GM11168 (cell line): Measurements from ENCODE around the gene EPHB2.

Experiments
- in situ Hi-C: fragments of 300-500 bp; cut with MboI; formaldehyde crosslinking; loops from one replicate; pipeline ENCODE4 v1.12.0; 2022; ENCODE audit warnings: low sequenced_read_pairs; ENCODE audit not compliant: unreplicated experiment

EPHB2 gene

GRCh38 chr1:22847249-22847648, 136.6 kb downstream of the EPHB2 start:
- in situ Hi-C loops, result no loop called here

DNA sequence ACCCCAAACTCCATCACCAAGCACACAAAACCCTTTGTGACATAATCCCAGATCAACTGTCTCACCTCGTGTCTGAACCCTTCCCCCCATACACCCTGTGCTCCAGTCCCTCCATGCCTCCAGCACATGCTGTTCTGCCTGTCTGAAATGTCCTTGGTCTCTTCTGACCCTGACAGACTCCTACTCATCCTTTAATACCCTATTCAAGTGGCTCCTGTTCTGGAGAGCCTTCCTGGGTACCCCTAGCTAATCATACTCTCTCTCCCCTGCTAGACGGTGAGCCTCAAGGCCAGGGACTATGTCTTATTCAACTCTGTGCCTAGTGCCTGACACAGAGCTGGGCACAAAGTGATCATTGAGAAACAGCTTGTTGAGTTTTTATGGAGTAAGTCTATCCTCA, 137.1 kb downstream of the EPHB2 start:
- in situ Hi-C loops, result no loop called here

DNA sequence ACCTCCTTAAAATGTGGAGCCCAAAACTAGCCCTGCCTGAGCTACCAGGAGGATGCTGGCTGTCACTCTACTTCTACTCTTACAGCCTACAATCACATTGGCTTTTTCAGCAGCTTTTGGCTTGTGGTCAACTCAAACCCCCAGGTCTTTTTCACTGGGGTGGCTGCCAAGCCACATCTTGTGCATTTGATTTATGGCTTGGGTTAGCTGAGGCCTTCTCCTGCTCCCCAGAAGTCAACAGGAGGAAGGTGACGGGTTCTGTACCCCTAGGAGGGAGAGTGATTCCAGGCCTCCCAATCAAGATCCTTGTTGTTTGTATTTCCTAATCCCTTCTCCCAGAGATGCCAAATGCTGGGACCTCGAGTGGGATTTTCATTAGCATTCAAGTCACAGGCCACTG, 137.8 kb downstream of the EPHB2 start:
- in situ Hi-C loops, result no loop called here

- in situ Hi-C loops, result no loop called here
These were observed 139.1 kb downstream of the EPHB2 start for GRCh38 chr1:22849770-22850169.

GRCh38 chr1:22850281-22850680, 139.6 kb downstream of the EPHB2 start:
- in situ Hi-C loops, result no loop called here

GRCh38 chr1:22850681-22851080, 140.0 kb downstream of the EPHB2 start:
- in situ Hi-C loops, result no loop called here

DNA sequence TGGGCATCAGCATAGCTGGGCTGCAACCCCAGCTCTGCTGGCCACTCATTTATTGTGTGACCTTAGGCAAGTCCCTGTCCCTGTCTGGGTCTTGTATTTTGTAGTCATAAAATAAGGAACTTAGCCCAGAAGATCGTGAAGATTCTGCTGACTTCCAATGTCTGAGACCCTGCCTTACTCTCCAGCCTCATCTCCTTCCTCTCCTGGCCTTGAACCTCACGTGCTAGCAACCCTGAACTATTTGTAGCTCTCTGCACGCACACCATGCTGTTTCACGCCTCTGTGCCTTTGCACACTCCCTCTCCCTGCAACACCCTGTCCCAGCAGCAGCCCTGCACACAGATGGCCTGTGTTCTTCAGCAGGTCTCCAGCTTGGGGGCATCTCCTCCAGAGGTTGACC, 140.9 kb downstream of the EPHB2 start:
- in situ Hi-C loops, result no loop called here

DNA sequence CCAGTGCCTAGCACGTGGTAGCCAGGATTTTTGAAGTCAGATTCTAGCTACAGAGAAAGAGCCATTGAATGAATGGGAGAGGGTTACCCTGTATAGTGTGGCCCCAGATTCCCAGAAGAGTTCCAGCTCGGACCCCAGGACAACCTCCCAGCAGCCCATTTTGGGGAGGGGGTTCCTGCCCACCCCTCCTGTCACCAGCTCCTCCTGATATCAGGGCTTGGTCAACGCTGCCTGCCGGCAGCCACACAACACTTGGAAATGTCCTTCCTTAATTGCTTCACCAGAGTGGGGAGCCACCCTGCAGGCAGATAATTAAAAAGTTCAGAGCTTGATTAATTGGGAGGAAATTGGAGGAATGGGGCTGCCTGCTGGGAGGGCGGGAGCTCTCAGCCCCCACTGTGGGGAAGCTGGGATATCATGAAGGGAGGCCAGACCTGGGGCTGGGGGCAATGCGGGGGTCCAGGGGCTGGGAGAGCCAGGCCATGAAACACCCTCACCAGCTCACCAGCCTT, 141.6 kb downstream of the EPHB2 start:
- in situ Hi-C loops, result no loop called here

DNA sequence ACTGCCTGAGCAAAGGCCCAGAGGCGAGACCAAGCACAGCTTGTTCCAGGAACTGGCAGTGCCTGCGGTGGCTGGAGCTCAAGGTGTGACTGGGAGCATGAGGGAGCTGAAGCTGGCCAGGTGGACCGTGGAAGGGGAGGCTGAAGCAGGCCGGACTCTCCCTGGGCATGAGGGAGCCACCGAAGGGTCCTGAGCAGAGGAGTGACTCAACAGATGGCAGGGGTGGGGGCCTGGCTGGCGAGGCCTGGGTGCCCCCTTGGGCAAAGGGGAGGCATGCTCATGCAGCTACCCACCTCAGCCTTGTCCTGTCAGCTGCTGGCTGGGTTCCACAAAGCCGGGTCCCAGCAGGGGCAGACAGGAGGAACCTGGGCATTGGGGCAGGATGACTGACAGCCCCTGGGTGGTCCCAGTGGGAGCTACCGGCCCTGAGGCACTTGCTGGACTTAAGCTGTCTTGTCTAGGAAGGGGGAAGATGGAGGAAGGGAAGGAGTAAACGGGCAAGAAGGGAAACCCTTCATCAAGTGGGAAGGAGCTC, 143.1 kb downstream of the EPHB2 start:
- in situ Hi-C loops, result no loop called here

DNA sequence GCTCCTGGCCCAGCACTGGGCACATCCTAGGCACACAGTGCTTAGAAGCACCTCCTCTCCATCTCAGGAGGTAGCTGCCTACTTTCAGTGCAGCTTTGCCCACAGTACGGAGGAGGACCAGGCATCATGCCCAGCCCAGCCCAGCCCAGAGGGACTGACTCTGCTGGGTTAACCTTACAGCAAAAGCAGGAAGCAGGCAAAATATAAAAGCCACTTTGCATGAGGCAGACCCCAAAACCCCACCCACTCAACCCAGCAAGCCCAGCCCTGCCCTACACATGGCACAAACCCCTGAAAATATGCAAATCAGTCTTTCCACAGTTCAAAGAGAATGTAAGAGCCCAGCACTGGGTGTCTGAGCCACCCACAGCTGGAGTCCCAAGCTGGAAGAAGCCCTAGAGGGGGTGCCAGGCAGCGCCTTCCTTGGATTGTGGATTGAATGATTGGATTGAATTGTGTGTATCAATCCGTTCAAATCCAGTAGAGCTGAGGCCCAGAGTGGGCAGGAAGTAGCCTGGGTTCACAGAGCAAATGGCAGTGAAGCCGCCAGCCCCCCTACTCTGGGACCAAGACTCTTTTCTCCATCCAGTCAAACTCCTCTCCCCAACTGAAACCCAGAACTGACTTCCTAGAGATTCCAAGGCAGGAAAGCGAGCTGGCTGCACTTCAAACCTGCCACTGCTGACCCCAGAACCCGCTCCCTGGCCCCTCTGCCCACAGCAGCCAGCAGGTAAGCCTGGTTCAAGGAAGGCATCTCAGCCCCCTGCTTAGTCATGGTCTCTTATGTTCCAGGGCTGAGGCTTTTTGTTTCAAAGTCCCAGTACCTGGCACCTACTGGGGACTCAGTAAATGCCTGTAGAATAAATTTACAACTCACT, 144.3 kb downstream of the EPHB2 start:
- in situ Hi-C loops, result no loop called here

GRCh38 chr1:22855668-22856606, 145.3 kb downstream of the EPHB2 start:
- in situ Hi-C loops, result no loop called here

DNA sequence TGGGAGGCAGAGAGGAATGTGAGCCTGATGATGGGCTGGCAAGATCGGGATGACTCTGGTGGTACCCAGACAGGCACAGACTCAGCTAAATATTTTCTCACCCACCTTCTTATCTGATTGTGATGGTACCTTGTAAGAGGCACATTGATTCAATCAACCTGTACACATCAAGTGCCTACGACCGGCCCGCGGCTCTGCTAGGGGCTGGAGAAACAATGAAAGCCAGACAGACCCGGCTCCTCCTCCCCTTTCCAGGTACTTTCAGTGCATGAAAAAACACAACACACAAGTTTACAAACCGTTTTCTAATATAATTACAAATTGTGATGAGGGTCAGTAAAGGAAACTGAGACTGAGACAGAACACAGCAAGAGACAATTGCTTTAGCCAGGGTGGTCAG, 147.0 kb downstream of the EPHB2 start:
- in situ Hi-C loops, result no loop called here

DNA sequence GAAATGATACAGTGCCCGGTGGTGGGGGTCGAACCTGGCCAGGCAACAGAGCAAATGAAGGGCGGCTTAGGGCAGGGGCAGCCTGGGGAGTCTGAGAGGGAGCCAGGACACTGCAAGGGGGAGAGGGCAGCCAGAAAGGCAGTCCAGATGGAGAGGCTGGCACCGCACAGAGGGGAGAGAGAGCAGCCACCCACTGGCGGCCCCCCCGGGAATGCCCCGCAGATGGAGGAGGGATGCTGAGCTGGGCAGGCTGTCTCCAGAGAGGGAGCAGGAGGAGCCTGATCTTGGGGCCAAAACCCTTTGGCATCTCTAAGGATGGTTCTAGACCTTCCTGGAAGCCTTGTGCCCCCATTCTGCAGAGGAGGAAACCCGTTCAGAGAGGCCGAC, 149.8 kb downstream of the EPHB2 start:
- in situ Hi-C loops, result no loop called here

DNA sequence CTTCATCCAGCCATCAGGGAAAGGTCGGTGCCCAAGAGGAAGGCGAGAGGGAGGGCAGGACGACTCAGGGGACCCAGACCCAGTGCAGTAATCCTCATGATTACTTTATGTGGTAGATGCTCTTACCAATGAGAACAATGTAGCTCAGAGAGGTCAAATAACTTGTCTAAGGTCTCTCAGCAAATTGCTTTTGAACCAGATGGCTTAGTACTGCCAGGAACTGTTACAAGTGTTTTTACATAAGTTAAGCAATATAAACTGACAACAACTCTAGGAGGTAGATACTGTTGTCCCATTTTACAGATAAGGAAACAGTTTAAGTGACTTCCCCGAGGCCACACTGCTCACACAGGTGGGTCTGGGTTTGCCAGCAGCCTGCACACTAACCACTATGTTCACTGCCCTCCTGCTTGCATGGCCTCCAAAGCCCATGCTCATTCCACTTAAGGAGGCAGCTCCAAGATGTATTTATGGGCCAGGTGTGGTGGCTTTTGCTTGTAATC, 150.3 kb downstream of the EPHB2 start:
- in situ Hi-C loops, result no loop called here

DNA sequence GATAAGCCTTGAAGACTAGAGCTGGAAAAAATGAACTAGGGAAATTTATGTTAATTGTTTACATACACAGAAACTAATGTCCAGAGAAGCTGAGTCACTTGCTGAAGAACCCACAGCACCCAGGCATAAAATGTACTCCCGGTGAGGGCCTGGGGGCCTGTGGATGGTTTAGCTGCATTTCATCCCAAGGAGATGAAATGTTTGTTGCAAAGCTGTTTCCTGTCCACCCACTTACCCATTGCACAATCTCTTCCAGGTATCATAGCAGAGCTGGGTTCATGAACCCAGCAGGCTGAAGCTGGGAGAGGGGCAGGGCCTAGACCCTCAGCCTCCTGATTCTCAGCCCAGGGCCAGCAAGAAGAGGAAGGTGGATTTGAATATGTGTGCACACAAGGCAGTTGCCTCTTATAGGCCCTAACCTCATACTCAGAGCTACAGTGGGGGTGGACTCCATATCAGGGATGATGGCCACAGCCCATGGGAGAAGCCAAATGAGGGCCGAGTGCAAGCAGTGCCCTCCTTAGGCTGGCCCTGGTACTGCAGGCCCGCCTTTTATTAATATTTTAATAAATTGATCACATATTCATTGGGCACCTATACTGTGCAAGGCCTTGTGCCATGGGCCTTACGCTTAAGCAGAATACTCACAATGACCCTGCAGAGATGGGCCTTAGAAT, 151.3 kb downstream of the EPHB2 start:
- in situ Hi-C loops, result no loop called here

DNA sequence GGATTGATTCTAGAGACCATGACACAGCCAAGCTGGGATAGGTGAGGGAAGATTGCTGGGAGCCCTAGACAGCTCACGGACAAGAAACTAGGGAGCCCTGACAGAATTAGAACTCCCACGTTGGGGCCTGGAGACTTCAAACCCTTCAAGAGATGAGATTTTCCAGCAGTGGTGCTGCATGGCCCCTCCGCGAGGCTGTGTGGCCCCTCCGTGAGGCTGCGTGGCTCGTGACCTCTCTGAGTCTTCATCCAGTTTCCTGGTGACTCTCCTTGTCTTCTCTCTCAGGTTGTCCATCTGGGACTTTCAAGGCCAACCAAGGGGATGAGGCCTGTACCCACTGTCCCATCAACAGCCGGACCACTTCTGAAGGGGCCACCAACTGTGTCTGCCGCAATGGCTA, 152.1 kb downstream of the EPHB2 start:
- in situ Hi-C loops, result no loop called here

DNA sequence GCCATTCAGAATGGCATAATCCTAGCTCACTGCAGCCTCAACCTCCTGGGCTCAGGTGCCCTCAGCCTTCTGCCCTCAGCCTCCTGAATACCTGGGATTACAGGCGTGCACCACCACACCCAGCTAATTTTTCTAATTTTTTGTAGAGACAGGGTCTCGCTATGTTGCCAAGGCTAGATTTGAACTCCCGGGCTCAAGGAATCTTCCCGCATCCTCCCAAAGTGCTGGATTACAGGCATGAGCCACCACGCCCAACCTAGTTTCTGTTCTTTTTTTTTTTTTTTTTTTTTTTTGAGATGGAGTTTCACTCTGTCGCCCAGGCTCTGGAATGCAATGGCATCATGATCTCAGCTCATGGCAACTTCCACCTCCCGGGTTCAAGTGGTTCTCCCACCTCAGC, 153.1 kb downstream of the EPHB2 start:
- in situ Hi-C loops, result no loop called here

GRCh38 chr1:22864886-22865285, 154.2 kb downstream of the EPHB2 start:
- in situ Hi-C loops, result no loop called here

GRCh38 chr1:22865736-22866135, 155.1 kb downstream of the EPHB2 start:
- in situ Hi-C loops, result no loop called here

DNA sequence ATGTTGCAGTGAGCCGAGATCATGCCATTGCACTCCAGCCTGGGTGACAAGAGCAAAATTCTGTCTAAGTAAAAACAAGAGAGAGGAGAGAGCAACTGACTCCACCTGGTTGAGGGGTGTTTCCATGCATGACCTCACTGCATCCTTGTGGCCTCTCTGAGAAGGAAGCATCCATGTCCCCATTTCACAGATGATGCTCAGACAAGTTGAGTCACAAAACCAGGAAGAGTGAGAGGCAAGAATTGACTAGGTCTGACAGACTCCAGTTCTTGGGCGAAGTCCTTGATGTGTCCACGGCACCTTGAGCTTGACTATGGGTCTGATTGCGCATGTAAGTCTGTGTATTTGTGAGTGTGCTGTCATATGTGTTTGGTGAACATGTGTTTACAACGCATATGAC, 156.2 kb downstream of the EPHB2 start:
- in situ Hi-C loops, result no loop called here
